GM18502 (cell line): ENCODE results near the gene ADAM22.

Experiments used
- ATAC-seq: cut with Tn5 transposase; IDR thresholded peaks from one replicate; pipeline ENCODE4 v1.9.1; 2021; ENCODE audit warnings: mild to moderate bottlenecking; ENCODE audit not compliant: unreplicated experiment, poor library complexity

ADAM22 gene

GRCh38 chr7:87959336-87959735 lies 25.3 kb downstream of the ADAM22 start:
- no peak for ATAC-seq

GRCh38 chr7:87960239-87960638 lies 26.2 kb downstream of the ADAM22 start:
- ATAC-seq, result no peak

- no peak for ATAC-seq
Measured at GRCh38 chr7:87961754-87962153, 27.7 kb downstream of the ADAM22 start.

- no peak for ATAC-seq
Measured at GRCh38 chr7:87966271-87966670, 32.2 kb downstream of the ADAM22 start.

GRCh38 chr7:87968021-87968420 lies 34.0 kb downstream of the ADAM22 start:
- no peak for ATAC-seq

- no peak for ATAC-seq
Measured at GRCh38 chr7:87982116-87982515, 48.1 kb downstream of the ADAM22 start.

GRCh38 chr7:87984088-87984487 lies 50.0 kb downstream of the ADAM22 start:
- ATAC-seq, result no peak

GRCh38 chr7:87993269-87993668 lies 59.2 kb downstream of the ADAM22 start:
- no peak for ATAC-seq

GRCh38 chr7:87999261-87999660 lies 65.2 kb downstream of the ADAM22 start:
- ATAC-seq, result no peak

- ATAC-seq, result no peak
Measured at GRCh38 chr7:88001744-88002530, 67.9 kb downstream of the ADAM22 start.

- ATAC-seq, result no peak
Measured at GRCh38 chr7:88002617-88003016, 68.6 kb downstream of the ADAM22 start.

GRCh38 chr7:88003581-88003980 lies 69.5 kb downstream of the ADAM22 start:
- no peak for ATAC-seq

GRCh38 chr7:88005191-88005590 lies 71.1 kb downstream of the ADAM22 start:
- ATAC-seq, result no peak

- ATAC-seq, result no peak
Measured at GRCh38 chr7:88009651-88010050, 75.6 kb downstream of the ADAM22 start.

- ATAC-seq, result no peak
Measured at GRCh38 chr7:88012086-88012485, 78.0 kb downstream of the ADAM22 start.

GRCh38 chr7:88013981-88014380 lies 79.9 kb downstream of the ADAM22 start:
- no peak for ATAC-seq

- no peak for ATAC-seq
Measured at GRCh38 chr7:88014581-88014980, 80.5 kb downstream of the ADAM22 start.

GRCh38 chr7:88015309-88015708 lies 81.3 kb downstream of the ADAM22 start:
- no peak for ATAC-seq

- ATAC-seq, result no peak
Measured at GRCh38 chr7:88018501-88018900, 84.5 kb downstream of the ADAM22 start.

GRCh38 chr7:88020953-88021665 lies 87.1 kb downstream of the ADAM22 start:
- no peak for ATAC-seq

- ATAC-seq, result no peak
Measured at GRCh38 chr7:88027724-88028123, 93.7 kb downstream of the ADAM22 start.
